Sigmoid colon (tissue), 7 donors: ENCODE data around the gene PLCG1. TPM values are rescaled to one million over a fixed set of nuclear protein-coding genes. Genes with fewer than 3 reads are reported as not detected.

Experiments
- DNase-seq: peaks from one replicate; pipeline ENCODE4 v3.0.0-alpha.2; 2019
- H3K27ac ChIP-seq, 4 donors: fragments of 200-600 bp; sonication (generic); one replicate each; pipeline ENCODE4 v1.5.1; 2016 to 2019; ENCODE audit warnings: mild to moderate bottlenecking in 1 of 4
- H3K27me3 ChIP-seq, 3 donors: fragments of 200-600 bp; sonication (generic); one replicate each; pipeline ENCODE4 v1.5.1; 2019; ENCODE audit warnings: mild to moderate bottlenecking in 1 of 3
- H3K36me3 ChIP-seq, 4 donors: fragments of 200-600 bp; sonication (generic); one replicate each; pipeline ENCODE4 v1.5.1; 2016 to 2019
- H3K4me1 ChIP-seq, 4 donors: fragments of 200-600 bp; sonication (generic); one replicate each; pipeline ENCODE4 v1.5.1; 2017 to 2019
- H3K4me3 ChIP-seq, 4 donors: fragments of 200-600 bp; sonication (generic); one replicate each; pipeline ENCODE4 v1.5.1; 2017 to 2019; ENCODE audit warnings: mild to moderate bottlenecking in 2 of 4, moderate library complexity in 1 of 4
- H3K9me3 ChIP-seq, 4 donors: fragments of 200-600 bp in 3 of 4; sonication (generic) in 3 of 4; one replicate each; pipeline versions ENCODE4 v1.5.1 to v1.6.1; 2013 to 2019
- CTCF ChIP-seq, 4 experiments: fragments of 450-650 bp in 3 of 4; fragments of 200-600 bp in 1 of 4; IDR thresholded peaks; one replicate each; pipeline ENCODE4 v1.5.1; 2016 to 2019; ENCODE audit warnings: antibody characterized with exemption in 4 of 4, mild to moderate bottlenecking in 3 of 4, moderate library complexity in 2 of 4
- EP300 ChIP-seq, 4 donors: sonication (generic); formaldehyde crosslinking; IDR thresholded peaks; one replicate each; pipeline ENCODE4 v1.6.1; 2017; ENCODE audit warnings: antibody characterized with exemption in 4 of 4
- POLR2A ChIP-seq, 2 donors: fragments of 450-650 bp; IDR thresholded peaks; one replicate each; pipeline ENCODE4 v1.6.1; 2016; ENCODE audit warnings: antibody characterized with exemption in 2 of 2, mild to moderate bottlenecking in 2 of 2, moderate library complexity in 2 of 2
- POLR2AphosphoS5 ChIP-seq, 4 donors: sonication (generic); formaldehyde crosslinking; IDR thresholded peaks; one replicate each; pipeline ENCODE4 v1.6.1; 2017; ENCODE audit warnings: antibody characterized with exemption in 4 of 4
- WGBS, 2 donors: extraction: QIAGEN DNeasy Blood & Tissue Kit; methylation state at CpG; one replicate each; pipeline ENCODE4 v1.1.7; 2013; 5-methylcytosine and 5-hydroxymethylcytosine counted together
- intact Hi-C: fragments of 100-400 bp; cut with DNase I; formaldehyde crosslinking; loops from one replicate; pipeline ENCODE4 v1.15.1; 2023
- polyA plus RNA-seq, 3 donors: library from polyadenylated mRNA; stranded (reverse); fragments of 200-250 nt; gene quantifications; one replicate each; pipeline ENCODE4 v1.2.3, GENCODE V29; 2013
- small RNA-seq, 3 donors: library from RNA; depleted of rRNA; stranded (forward); fragments of <200 nt; gene quantifications; one replicate each; pipeline ENCODE3, GENCODE V24; 2016
- total RNA-seq, 4 donors: library from RNA; depleted of rRNA; stranded (reverse); fragments of >200 nt; gene quantifications; one replicate each; pipeline ENCODE4 v1.1.0, GENCODE V29; 2016
- donor health status: healthy with polysubstance abuse.
- donor health status: Bipolar disorder and iron deficiency.
- donor health status: healthy.

The PLCG1 gene
- total and polyA plus RNA-seq, 7 donors: 9.9 to 152 (median 55.1) TPM

GRCh38 chr20:41223112-41223511 is 85.8 kb downstream of the PLCG1 start:
- H3K4me3 ChIP-seq: no peak overlapping the region
- H3K9me3 ChIP-seq: no peaks in the 10 kb centered on the region
- peaks cover 0 to 26% (median 22%) of the 10 kb centered on the region in 4 donors for H3K4me1 ChIP-seq
- TF ChIP-seq EP300 (IDR thresholded peaks at IDR 0.05): no peak
- no peak for TF ChIP-seq CTCF (IDR thresholded peaks at IDR 0.05)
- no peak for TF ChIP-seq POLR2AphosphoS5 (IDR thresholded peaks at IDR 0.05)
- TF ChIP-seq POLR2A (IDR thresholded peaks at IDR 0.05): no peak
- intact Hi-C loops: no loop called here
- peak overlapping the region in 3 of 4 donors; percentile 58 to 75 (median 68) for H3K27ac ChIP-seq
- no peak for DNase-seq
- H3K27me3 ChIP-seq: no peaks in the 10 kb centered on the region
- no peaks in the 10 kb centered on the region for H3K36me3 ChIP-seq

GRCh38 chr20:41224281-41224680 is 86.9 kb downstream of the PLCG1 start:
- Histone ChIP-seq H3K27ac (no peak overlapping the region), H3K9me3 (no peaks in the 10 kb centered on the region), H3K36me3 (no peaks in the 10 kb centered on the region), H3K27me3 (no peaks in the 10 kb centered on the region), H3K4me3 (no peak overlapping the region), H3K4me1 (peaks cover 0 to 26% (median 24%) of the 10 kb centered on the region in 4 donors)
- DNase-seq: no peak
- intact Hi-C loops: no loop called here
- TF ChIP-seq POLR2AphosphoS5 (IDR thresholded peaks at IDR 0.05) (no peak), CTCF (IDR thresholded peaks at IDR 0.05) (no peak), EP300 (IDR thresholded peaks at IDR 0.05) (no peak), POLR2A (IDR thresholded peaks at IDR 0.05) (no peak)
- 84 to 92% methylated on average over 1 of the region's 1 CpG for WGBS, 2 donors

GRCh38 chr20:41225091-41225490 is 87.7 kb downstream of the PLCG1 start:
- Histone ChIP-seq H3K27ac (no peak overlapping the region), H3K4me3 (no peak overlapping the region), H3K9me3 (no peaks in the 10 kb centered on the region), H3K4me1 (peaks cover 0 to 28% (median 25%) of the 10 kb centered on the region in 4 donors), H3K36me3 (no peaks in the 10 kb centered on the region), H3K27me3 (no peaks in the 10 kb centered on the region)
- intact Hi-C loops: no loop called here
- DNase-seq: no peak
- WGBS, 2 donors: 57 to 85% methylated on average over 1 of the region's 1 CpG
- no peak for TF ChIP-seq CTCF (IDR thresholded peaks at IDR 0.05)
- no peak for TF ChIP-seq POLR2AphosphoS5 (IDR thresholded peaks at IDR 0.05)

- peaks cover 0 to 29% (median 26%) of the 10 kb centered on the region in 4 donors for H3K4me1 ChIP-seq
- TF ChIP-seq EP300 (IDR thresholded peaks at IDR 0.05) (no peak), POLR2AphosphoS5 (IDR thresholded peaks at IDR 0.05) (no peak), CTCF (IDR thresholded peaks at IDR 0.05) (no peak), POLR2A (IDR thresholded peaks at IDR 0.05) (no peak)
- H3K27ac ChIP-seq: no peak overlapping the region
- no peaks in the 10 kb centered on the region for H3K36me3 ChIP-seq
- no peak for DNase-seq
- H3K4me3 ChIP-seq: no peak overlapping the region
- WGBS, 2 donors: 87 to 98% methylated on average over 1 of the region's 1 CpG
- no peaks in the 10 kb centered on the region for H3K27me3 ChIP-seq
- intact Hi-C loops: no loop called here
- no peaks in the 10 kb centered on the region for H3K9me3 ChIP-seq
Observed at GRCh38 chr20:41226426-41226825, 89.1 kb downstream of the PLCG1 start.

Small RNA genes within 50 kb of the gene (small RNA-seq; reads per million reads assigned to genes)
- gene AL022394.1: 0 reads per million in 3 donors
- gene MIR6871: 0 reads per million in 3 donors

Other genes starting within 250 kb of the PLCG1 start
- 10 to 100 TPM; 22.0 to 33.2 (median 22.4) TPM for gene TOP1, start 108.7 kb upstream of the PLCG1 start, total RNA-seq
- 10 to 100 TPM; 26.4 to 45.0 (median 43.2) TPM for gene TOP1, start 108.7 kb upstream of the PLCG1 start, polyA plus RNA-seq
- 10 to 100 TPM; 39.2 to 69.0 (median 51.1) TPM for gene ZHX3, start 180.2 kb downstream of the PLCG1 start, total RNA-seq
- gene ZHX3, start 180.2 kb downstream of the PLCG1 start, polyA plus RNA-seq: 10 to 100 TPM in 1 of 3 donors, 1 to 10 TPM in 2; 3.6 to 13.8 (median 4.4) TPM
- gene LPIN3, start 203.3 kb downstream of the PLCG1 start, total RNA-seq: 10 to 100 TPM in 3 of 4 donors, 1 to 10 TPM in 1; 6.8 to 32.1 (median 15.8) TPM
- gene LPIN3, start 203.3 kb downstream of the PLCG1 start, polyA plus RNA-seq: 10 to 100 TPM in 1 of 3 donors, 1 to 10 TPM in 2; 6.7 to 50.9 (median 7.2) TPM
- 1 to 10 TPM in 3 of 4 donors, under 1 TPM in 1; 0.66 to 4.3 (median 3.2) TPM for gene EMILIN3, start 229.3 kb downstream of the PLCG1 start, total RNA-seq
- gene EMILIN3, start 229.3 kb downstream of the PLCG1 start, polyA plus RNA-seq: 1 to 10 TPM in 1 of 3 donors, not detected in 2; 1.0 TPM